SK-N-SH (cell line): ENCODE results near the gene AGRN.

ENCODE experiments used
- EP300 ChIP-seq, 2 experiments: IDR thresholded peaks; 2 replicates each; pipeline versions ENCODE4 v1.4.0 to v1.6.1; 2012; ENCODE audit warnings: borderline replicate concordance in 1 of 2, low read depth in 1 of 2, low read length in 1 of 2
- NFIC ChIP-seq: IDR thresholded peaks from 2 replicates; pipeline ENCODE4 v1.4.0; 2012; ENCODE audit warnings: borderline replicate concordance
- RXRA ChIP-seq: IDR thresholded peaks from 2 replicates; pipeline ENCODE4 v1.4.0; 2012; ENCODE audit warnings: low read depth, mild to moderate bottlenecking, borderline replicate concordance
- TF ChIP-seq, protein P1 (sequence below): IDR thresholded peaks from 2 replicates; pipeline ENCODE4 v1.6.1; 2012; ENCODE audit warnings: mild to moderate bottlenecking, low read depth, low read length, moderate library complexity
- TF ChIP-seq, protein P2 (sequence below): IDR thresholded peaks from 2 replicates; pipeline ENCODE4 v1.4.0; 2012; ENCODE audit warnings: low read depth, borderline replicate concordance

DNA sequence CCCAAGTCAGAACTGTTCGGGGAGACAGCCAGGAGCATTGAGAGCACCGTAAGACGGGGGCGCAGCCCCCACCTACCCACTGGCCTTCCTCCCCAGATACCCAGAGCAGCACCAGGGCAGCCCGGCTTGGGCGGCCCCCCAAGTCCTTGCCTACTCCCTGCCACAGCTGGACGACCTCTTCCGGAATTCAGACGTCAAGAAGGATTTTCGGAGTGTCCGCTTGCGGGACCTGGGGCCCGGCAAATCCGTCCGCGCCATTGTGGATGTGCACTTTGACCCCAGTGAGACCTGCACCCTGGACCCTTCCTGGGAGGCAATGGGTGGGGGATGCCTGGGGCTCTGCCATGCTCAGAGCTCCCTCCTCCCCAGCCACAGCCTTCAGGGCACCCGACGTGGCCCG is 27.5 kb downstream of the AGRN start:
- TF ChIP-seq, protein P1, sequence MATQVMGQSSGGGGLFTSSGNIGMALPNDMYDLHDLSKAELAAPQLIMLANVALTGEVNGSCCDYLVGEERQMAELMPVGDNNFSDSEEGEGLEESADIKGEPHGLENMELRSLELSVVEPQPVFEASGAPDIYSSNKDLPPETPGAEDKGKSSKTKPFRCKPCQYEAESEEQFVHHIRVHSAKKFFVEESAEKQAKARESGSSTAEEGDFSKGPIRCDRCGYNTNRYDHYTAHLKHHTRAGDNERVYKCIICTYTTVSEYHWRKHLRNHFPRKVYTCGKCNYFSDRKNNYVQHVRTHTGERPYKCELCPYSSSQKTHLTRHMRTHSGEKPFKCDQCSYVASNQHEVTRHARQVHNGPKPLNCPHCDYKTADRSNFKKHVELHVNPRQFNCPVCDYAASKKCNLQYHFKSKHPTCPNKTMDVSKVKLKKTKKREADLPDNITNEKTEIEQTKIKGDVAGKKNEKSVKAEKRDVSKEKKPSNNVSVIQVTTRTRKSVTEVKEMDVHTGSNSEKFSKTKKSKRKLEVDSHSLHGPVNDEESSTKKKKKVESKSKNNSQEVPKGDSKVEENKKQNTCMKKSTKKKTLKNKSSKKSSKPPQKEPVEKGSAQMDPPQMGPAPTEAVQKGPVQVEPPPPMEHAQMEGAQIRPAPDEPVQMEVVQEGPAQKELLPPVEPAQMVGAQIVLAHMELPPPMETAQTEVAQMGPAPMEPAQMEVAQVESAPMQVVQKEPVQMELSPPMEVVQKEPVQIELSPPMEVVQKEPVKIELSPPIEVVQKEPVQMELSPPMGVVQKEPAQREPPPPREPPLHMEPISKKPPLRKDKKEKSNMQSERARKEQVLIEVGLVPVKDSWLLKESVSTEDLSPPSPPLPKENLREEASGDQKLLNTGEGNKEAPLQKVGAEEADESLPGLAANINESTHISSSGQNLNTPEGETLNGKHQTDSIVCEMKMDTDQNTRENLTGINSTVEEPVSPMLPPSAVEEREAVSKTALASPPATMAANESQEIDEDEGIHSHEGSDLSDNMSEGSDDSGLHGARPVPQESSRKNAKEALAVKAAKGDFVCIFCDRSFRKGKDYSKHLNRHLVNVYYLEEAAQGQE, result no peak
- TF ChIP-seq, protein P2, sequence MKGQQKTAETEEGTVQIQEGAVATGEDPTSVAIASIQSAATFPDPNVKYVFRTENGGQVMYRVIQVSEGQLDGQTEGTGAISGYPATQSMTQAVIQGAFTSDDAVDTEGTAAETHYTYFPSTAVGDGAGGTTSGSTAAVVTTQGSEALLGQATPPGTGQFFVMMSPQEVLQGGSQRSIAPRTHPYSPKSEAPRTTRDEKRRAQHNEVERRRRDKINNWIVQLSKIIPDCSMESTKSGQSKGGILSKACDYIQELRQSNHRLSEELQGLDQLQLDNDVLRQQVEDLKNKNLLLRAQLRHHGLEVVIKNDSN, result no peak
- TF ChIP-seq NFIC, result no peak
- no peak for TF ChIP-seq RXRA
- no peak for TF ChIP-seq EP300 (IDR thresholded peaks at IDR 0.05; ENCODE audit: borderline replicate concordance in 1 of 2, low read depth in 1 of 2, low read length in 1 of 2)
